GM18517 (cell line): ENCODE results near the gene RAB10.
"Not testable (repeated sequence)": the region's sequence is repeated elsewhere in the genome, so short reads cannot be mapped to it uniquely, and the experiment has no call there.

Experiments
- ATAC-seq: cut with Tn5 transposase; IDR thresholded peaks from one replicate; pipeline ENCODE4 v1.9.1; 2021; ENCODE audit warnings: mild to moderate bottlenecking, moderate library complexity; ENCODE audit not compliant: unreplicated experiment

RAB10 gene

GRCh38 chr2:26144953-26145680 lies 111.2 kb downstream of the RAB10 start:
- ATAC-seq = no peak

GRCh38 chr2:26148501-26148900 lies 114.6 kb downstream of the RAB10 start:
- no peak for ATAC-seq

GRCh38 chr2:26150243-26150642 lies 116.4 kb downstream of the RAB10 start:
- no peak for ATAC-seq

- no peak for ATAC-seq
Observed at GRCh38 chr2:26157580-26157979, 123.7 kb downstream of the RAB10 start.

- ATAC-seq = no peak
Observed at GRCh38 chr2:26161926-26162325, 128.0 kb downstream of the RAB10 start.

- ATAC-seq = no peak
Observed at GRCh38 chr2:26162963-26163362, 129.1 kb downstream of the RAB10 start.

- ATAC-seq = no peak
Observed at GRCh38 chr2:26164231-26164630, 130.3 kb downstream of the RAB10 start.

- ATAC-seq = no peak
Observed at GRCh38 chr2:26164641-26165211, 130.8 kb downstream of the RAB10 start.

GRCh38 chr2:26165403-26165802 lies 131.5 kb downstream of the RAB10 start:
- no peak for ATAC-seq

- not testable (repeated sequence) for ATAC-seq
Observed at GRCh38 chr2:26166541-26166940, 132.7 kb downstream of the RAB10 start.

- ATAC-seq = no peak
Observed at GRCh38 chr2:26168785-26169184, 134.9 kb downstream of the RAB10 start.

GRCh38 chr2:26169226-26169625 lies 135.3 kb downstream of the RAB10 start:
- ATAC-seq = no peak

GRCh38 chr2:26169681-26170414 lies 136.0 kb downstream of the RAB10 start:
- ATAC-seq = no peak

- no peak for ATAC-seq
Observed at GRCh38 chr2:26170795-26171194, 136.9 kb downstream of the RAB10 start.

GRCh38 chr2:26172189-26172870 lies 138.4 kb downstream of the RAB10 start:
- ATAC-seq = no peak

- ATAC-seq = no peak
Observed at GRCh38 chr2:26172871-26173775, 139.2 kb downstream of the RAB10 start, which contains the start of gene GAREM2. GAREM2 (plus strand) TSS chr2:26173088; CDS start chr2:26173221, 133 bp downstream.

- no peak for ATAC-seq
Observed at GRCh38 chr2:26173776-26174482, 140.0 kb downstream of the RAB10 start.

GRCh38 chr2:26174691-26175465 lies 141.0 kb downstream of the RAB10 start:
- ATAC-seq = no peak
